WTC11 (cell line): Measurements from ENCODE around the gene SPATA13. TPM values are rescaled to one million over a fixed set of nuclear protein-coding genes. Genes with fewer than 3 reads are reported as not detected.

Source experiments
- ATAC-seq: fragments of 200-7000 bp; cut with Tn5 transposase; 2 replicates; pipeline ENCODE4 v1.10.0; 2021; ENCODE audit warnings: mild to moderate bottlenecking, moderate library complexity
- CTCF ChIA-PET: fragments of 300-600 bp; sonication (Branson Sonifier 250); formaldehyde crosslinking; loops from one replicate; lab custom pipeline; 2021; ENCODE audit warnings: antibody characterized with exemption; lab: Charles Lee
- POLR2A ChIA-PET: fragments of 350-600 bp; sonication (Branson Sonifier 250); formaldehyde crosslinking; loops from one replicate; lab custom pipeline; 2021; ENCODE audit warnings: antibody characterized with exemption; lab: Charles Lee
- DNase-seq: peaks from one replicate; pipeline ENCODE4 v3.0.0; 2021; ENCODE audit warnings: low spot score
- H3K27ac Mint-ChIP-seq: 2 replicates; pipeline ENCODE4 v1.8.0; 2021; ENCODE audit warnings: mixed read lengths
- H3K27me3 Mint-ChIP-seq: 2 replicates; pipeline ENCODE4 v1.8.0; 2021; ENCODE audit warnings: low read depth, mild to moderate bottlenecking, moderate library complexity, mixed read lengths
- H3K36me3 Mint-ChIP-seq: 2 replicates; pipeline ENCODE4 v1.8.0; 2021; ENCODE audit warnings: mixed read lengths
- H3K4me1 Mint-ChIP-seq: 2 replicates; pipeline ENCODE4 v1.8.0; 2022; ENCODE audit warnings: mixed read lengths
- H3K4me3 Mint-ChIP-seq: 2 replicates; pipeline ENCODE4 v1.8.0; 2021; ENCODE audit warnings: mild to moderate bottlenecking, moderate library complexity, mixed read lengths
- H3K9me3 Mint-ChIP-seq: 2 replicates; pipeline ENCODE4 v1.8.0; 2021; ENCODE audit warnings: mixed read lengths
- ATF2 ChIP-seq: sonication (generic); formaldehyde crosslinking; IDR thresholded peaks from 2 replicates; pipeline ENCODE4 v1.8.1; 2022; ENCODE audit warnings: low read depth, missing genetic modification reagents, borderline replicate concordance
- E2F5 ChIP-seq: sonication (generic); formaldehyde crosslinking; IDR thresholded peaks from 2 replicates; pipeline ENCODE4 v1.8.1; 2022; ENCODE audit warnings: mild to moderate bottlenecking, moderate library complexity, missing genetic modification reagents
- EMX1 ChIP-seq: fragments of 250-450 bp; sonication (Bioruptor Pico); IDR thresholded peaks from 2 replicates; pipeline ENCODE4 v1.8.0; 2021; ENCODE audit warnings: mild to moderate bottlenecking
- FOXP1 ChIP-seq: sonication (generic); formaldehyde crosslinking; IDR thresholded peaks from 2 replicates; pipeline ENCODE4 v1.8.0; 2022; ENCODE audit warnings: missing genetic modification reagents, mild to moderate bottlenecking, moderate library complexity, borderline replicate concordance
- HMGXB4 ChIP-seq: sonication (generic); formaldehyde crosslinking; IDR thresholded peaks from 2 replicates; pipeline ENCODE4 v1.8.1; 2023; ENCODE audit warnings: mild to moderate bottlenecking, moderate library complexity, missing genetic modification reagents
- JUN ChIP-seq: sonication (generic); formaldehyde crosslinking; IDR thresholded peaks from 2 replicates; pipeline ENCODE4 v1.8.0; 2023; ENCODE audit warnings: mild to moderate bottlenecking, missing genetic modification reagents
- KAT7 ChIP-seq: sonication (generic); formaldehyde crosslinking; IDR thresholded peaks from 2 replicates; pipeline ENCODE4 v1.8.1; 2023; ENCODE audit warnings: missing genetic modification reagents, mild to moderate bottlenecking, borderline replicate concordance
- PRDM15 ChIP-seq: sonication (generic); formaldehyde crosslinking; IDR thresholded peaks from 2 replicates; pipeline ENCODE4 v1.8.0; 2022; ENCODE audit warnings: missing genetic modification reagents
- RELA ChIP-seq: sonication (generic); formaldehyde crosslinking; IDR thresholded peaks from 2 replicates; pipeline ENCODE4 v1.8.1; 2022; ENCODE audit warnings: missing genetic modification reagents, mild to moderate bottlenecking, borderline replicate concordance
- TCF7 ChIP-seq: sonication (generic); formaldehyde crosslinking; IDR thresholded peaks from 2 replicates; pipeline ENCODE4 v1.8.0; 2022; ENCODE audit warnings: mild to moderate bottlenecking, low read depth, missing genetic modification reagents, moderate library complexity
- ZNF281 ChIP-seq: sonication (generic); formaldehyde crosslinking; IDR thresholded peaks from 2 replicates; pipeline ENCODE4 v1.8.0; 2023; ENCODE audit warnings: mild to moderate bottlenecking, missing genetic modification reagents
- ZNF317 ChIP-seq: sonication (generic); formaldehyde crosslinking; IDR thresholded peaks from 2 replicates; pipeline ENCODE4 v1.8.1; 2023; ENCODE audit warnings: low read depth, mild to moderate bottlenecking, moderate library complexity, missing genetic modification reagents, borderline replicate concordance
- total RNA-seq: library from RNA; stranded (reverse); gene quantifications from 3 replicates; pipeline ENCODE4 v1.2.3, GENCODE V29; 2021
- TF ChIP-seq, protein P1 (sequence below): fragments of 250-450 bp; sonication (Bioruptor Pico); IDR thresholded peaks from 2 replicates; pipeline ENCODE4 v1.9.0; 2021; ENCODE audit warnings: mild to moderate bottlenecking

SPATA13 gene
- total RNA-seq, 1 experiment from 2014 or later = 29.0 TPM

- TF ChIP-seq EMX1 (CRISPR knock-in tag) = no peak
These were observed 32.3 kb downstream of the SPATA13 start (continued) for GRCh38 chr13:24192811-24193162.

GRCh38 chr13:24194447-24194846, 33.9 kb downstream of the SPATA13 start:
- Mint-ChIP-seq H3K27ac (no peak overlapping the region), H3K4me3 (no peak overlapping the region), H3K36me3 (peaks cover 6% of the 10 kb centered on the region), H3K27me3 (no peaks in the 10 kb centered on the region), H3K9me3 (peaks cover 6% of the 10 kb centered on the region; the same call in 1 of the 2 replicates), H3K4me1 (peaks cover 33% of the 10 kb centered on the region)
- DNase-seq = no peak
- ATAC-seq = no peak
- ChIA-PET POLR2A (no interaction called here), CTCF (interaction anchor here (1.3 to 1.5 kb wide), 2 partner anchors 24 to 34 kb away, joined by 3 to 6 read pairs; no protein-coding TSS in a partner anchor)
- TF ChIP-seq ZNF317 (no peak), HMGXB4 (CRISPR knock-in tag) (no peak), TCF7 (CRISPR knock-in tag) (no peak), RELA (CRISPR knock-in tag) (no peak), FOXP1 (CRISPR knock-in tag) (no peak), JUN (CRISPR knock-in tag) (no peak), KAT7 (CRISPR knock-in tag) (no peak), E2F5 (CRISPR knock-in tag) (no peak), ATF2 (CRISPR knock-in tag) (no peak), ZNF281 (CRISPR knock-in tag) (no peak), PRDM15 (CRISPR knock-in tag) (no peak)
- TF ChIP-seq, protein P1, sequence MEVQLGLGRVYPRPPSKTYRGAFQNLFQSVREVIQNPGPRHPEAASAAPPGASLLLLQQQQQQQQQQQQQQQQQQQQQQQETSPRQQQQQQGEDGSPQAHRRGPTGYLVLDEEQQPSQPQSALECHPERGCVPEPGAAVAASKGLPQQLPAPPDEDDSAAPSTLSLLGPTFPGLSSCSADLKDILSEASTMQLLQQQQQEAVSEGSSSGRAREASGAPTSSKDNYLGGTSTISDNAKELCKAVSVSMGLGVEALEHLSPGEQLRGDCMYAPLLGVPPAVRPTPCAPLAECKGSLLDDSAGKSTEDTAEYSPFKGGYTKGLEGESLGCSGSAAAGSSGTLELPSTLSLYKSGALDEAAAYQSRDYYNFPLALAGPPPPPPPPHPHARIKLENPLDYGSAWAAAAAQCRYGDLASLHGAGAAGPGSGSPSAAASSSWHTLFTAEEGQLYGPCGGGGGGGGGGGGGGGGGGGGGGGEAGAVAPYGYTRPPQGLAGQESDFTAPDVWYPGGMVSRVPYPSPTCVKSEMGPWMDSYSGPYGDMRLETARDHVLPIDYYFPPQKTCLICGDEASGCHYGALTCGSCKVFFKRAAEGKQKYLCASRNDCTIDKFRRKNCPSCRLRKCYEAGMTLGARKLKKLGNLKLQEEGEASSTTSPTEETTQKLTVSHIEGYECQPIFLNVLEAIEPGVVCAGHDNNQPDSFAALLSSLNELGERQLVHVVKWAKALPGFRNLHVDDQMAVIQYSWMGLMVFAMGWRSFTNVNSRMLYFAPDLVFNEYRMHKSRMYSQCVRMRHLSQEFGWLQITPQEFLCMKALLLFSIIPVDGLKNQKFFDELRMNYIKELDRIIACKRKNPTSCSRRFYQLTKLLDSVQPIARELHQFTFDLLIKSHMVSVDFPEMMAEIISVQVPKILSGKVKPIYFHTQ (CRISPR knock-in tag) = no peak
- TF ChIP-seq, all 79 proteins: peak for 0
